HG03108 (cell line): ENCODE results near the gene NDUFA13.

ENCODE experiments used
- ATAC-seq: cut with Tn5 transposase; IDR thresholded peaks from one replicate; pipeline ENCODE4 v1.9.1; 2021; ENCODE audit warnings: moderate library complexity; ENCODE audit not compliant: unreplicated experiment

The NDUFA13 gene

DNA sequence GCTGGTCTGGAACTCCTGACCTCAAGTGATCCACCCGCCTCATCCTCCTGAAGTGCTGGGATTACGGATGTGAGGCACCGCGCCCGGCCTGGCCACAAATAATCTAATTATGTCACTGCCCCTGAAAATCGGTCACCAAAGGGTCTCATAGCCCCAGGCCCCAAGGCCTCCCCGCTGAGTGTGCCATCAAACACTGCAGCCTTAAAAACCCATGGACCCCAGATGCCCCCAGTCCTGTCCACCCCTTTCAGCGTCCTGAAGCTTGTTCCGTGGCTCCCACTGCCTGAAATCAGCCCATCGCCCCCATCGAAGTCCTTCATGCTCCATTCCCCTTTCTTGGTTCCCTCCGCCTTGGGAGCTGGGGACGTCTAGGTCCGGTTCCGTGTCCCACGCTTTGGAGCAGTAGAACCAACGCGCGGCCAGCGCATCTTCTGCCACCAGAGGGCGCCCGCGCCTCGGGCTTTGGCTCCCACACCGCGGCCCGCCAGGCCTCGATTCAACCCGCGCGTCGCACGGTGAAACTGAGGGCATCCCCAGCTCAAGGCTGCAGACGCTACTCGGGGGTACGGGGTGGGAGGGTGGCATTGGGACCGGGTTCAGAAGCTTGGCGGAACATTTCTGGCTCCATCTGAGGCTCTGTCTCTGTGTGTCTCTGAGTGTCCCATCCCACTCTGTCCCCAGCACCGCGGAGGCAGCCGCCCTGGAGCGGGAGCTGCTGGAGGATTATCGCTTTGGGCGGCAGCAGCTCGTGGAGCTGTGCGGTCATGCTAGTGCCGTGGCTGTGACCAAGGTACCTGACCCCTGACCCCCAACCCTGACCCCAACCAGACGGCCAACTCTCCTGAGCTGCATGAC lies 16.2 kb downstream of the NDUFA13 start:
- ATAC-seq = no peak

DNA sequence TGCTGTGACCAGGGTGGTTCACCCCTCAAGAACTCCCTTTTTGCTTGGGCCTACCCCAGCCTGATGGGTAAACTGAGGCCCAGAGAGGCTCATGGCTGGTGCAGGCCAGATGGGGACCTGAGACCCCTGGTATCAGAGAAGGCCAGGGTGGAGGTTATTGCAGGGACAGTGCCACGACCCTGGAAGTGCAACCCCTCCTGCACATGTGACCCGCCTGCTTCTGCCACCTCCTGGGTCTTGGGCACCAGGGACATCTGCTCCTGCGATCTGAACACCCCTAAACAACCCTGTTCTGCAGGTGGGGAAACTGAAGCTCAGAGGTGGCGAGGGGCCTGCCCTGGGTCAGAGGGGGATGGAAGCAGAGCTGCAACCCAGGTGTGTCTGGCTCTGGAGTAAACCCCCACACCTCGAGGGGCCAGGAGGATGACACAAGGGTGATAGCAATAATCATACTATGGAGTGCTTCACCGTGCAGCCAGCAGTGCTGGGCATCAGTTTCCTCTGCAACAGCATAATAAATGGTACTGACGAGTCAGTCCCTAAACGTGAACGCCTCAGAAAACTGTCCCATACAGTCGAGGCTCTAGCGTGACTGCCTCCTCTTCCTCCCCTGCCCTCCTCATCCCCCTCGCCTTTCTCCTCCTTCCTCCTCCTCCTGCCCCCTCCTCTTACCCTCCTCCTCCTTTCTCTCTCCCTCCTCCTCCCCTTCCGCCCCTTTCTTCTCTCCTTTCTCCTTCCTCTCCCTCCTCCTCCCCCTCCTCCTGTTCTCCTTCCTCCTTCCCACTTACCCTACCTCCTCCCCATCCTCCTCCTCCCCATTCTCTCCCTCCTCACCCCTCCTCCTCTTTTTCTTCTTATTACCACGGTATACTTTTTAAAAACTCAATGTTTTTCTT lies 17.0 kb downstream of the NDUFA13 start:
- no peak for ATAC-seq

- ATAC-seq = no peak
Measured at GRCh38 chr19:19533841-19534240, 17.8 kb downstream of the NDUFA13 start.

GRCh38 chr19:19534556-19535265 lies 18.7 kb downstream of the NDUFA13 start:
- ATAC-seq = no peak

DNA sequence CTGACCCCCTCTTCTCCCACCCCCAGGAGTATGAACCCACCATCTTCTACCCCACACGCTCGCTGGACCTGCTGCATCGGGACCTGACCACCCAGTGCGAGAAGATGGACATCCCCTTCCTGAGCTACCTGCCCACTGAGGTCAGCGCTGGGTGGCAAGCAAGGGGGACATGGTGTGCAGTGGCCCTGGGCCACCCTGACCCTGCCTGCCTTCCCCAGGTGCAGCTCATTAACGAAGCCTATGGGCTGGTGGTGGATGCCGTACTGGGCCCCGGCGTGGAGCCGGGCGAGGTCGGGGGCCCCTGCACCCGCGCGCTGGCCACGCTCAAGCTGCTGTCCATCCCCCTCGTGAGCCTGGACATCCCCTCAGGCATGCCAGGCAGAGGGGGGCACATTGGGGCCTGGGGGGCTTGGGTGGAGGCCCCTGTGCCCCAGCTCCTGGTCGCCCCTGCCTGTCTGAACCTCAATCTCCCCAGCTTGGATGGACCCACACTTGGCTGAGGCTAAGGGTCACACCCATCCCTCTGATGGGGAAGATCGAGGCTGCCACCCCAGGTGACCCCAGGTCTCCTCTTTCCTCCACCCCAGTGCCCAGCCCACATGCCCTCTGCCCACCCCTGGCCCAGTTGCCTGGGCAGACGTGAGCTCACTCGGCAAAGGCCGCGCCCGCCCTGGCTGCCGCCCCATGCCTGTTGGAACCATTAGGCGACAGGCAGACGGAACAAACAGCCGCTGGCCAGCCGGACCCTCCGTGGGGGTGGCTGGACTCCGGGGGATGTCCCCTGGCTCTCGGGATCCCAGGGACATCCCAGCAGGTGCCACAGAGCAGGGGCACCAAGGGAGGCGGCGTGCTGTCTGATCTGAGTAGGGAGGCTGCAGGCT lies 19.5 kb downstream of the NDUFA13 start:
- no peak for ATAC-seq

GRCh38 chr19:19537075-19538048 lies 21.3 kb downstream of the NDUFA13 start:
- ATAC-seq = no peak

DNA sequence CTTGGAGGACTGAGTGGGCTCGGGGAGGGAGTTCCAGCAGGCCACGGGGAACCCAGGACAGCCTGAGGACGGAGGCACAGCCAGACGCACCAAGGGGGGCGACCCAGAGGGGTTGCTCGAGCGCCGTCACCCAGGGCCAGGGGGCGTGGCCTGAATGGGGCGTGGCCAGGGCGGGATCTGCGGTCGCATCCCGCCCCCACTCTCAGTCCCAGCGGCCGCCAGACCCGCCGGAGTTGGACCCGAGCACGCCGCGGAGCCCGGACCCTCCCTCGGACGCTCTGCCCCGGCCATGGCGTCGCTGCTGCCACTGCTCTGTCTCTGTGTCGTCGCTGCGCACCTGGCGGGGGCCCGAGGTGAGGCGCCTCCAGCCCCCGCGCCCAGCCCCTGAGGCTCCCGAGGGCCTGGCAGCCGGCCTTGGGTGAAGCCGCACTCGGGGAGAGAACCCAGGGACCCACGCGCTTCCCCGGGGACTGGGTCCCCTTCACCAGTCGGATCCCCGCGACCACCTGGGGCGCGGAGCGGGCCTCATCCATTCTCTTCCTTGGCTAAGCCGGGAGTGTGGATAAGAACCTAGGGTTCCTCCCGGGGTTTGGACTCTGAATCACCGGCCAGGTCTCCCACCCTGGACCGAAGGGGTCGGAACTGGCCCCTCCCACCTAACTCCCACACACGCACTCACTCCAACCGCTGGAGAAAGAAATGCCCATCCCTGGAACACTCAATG lies 22.2 kb downstream of the NDUFA13 start, which contains the start of gene CILP2:
Gene CILP2, plus strand, starts transcription at position 205 of the 724 bp plus-strand sequence. Its CDS starts 85 bp downstream, at position 290.
- ATAC-seq = no peak

DNA sequence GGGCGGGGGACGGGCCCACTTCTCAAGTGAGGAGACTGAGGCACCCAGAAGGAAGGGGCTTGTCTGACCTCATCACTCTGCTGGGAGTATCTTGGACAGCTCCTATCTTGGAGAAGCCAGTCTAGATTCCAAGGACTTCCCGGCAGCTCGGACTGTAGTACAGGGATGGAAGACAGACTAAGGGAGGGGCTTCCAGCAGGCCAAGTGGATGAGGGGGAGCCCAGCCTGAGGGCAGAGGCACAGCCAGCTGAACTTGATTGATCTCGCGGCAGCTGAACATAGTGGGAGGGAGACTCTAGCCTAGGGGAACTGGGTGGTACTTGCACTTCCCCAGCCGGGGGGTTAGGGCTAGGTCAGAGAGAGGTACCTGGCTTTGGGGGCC lies 22.8 kb downstream of the NDUFA13 start:
- no peak for ATAC-seq

GRCh38 chr19:19539698-19540063 lies 23.7 kb downstream of the NDUFA13 start:
- no peak for ATAC-seq

DNA sequence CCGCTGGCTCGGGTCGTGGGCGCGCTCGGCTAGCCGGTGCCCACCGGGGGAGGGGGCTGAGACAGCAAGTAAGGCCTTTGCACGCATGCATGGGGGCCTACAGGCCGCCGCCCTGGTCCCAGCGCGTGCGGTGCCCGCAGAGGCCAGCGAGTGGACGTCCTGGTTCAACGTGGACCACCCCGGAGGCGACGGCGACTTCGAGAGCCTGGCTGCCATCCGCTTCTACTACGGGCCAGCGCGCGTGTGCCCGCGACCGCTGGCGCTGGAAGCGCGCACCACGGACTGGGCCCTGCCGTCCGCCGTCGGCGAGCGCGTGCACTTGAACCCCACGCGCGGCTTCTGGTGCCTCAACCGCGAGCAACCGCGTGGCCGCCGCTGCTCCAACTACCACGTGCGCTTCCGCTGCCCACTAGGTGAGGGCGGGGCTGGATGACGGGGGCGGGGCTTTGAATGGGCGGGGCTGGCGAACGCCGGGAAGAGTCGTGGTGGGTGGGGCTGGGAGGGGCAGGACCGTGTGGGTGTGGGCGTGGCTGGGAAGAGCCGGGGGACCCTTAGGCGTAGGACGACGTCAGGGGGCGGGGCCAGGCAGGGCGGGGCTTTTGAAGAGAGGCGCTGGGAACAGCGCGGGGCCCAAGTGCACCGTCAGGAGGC lies 24.2 kb downstream of the NDUFA13 start:
- no peak for ATAC-seq

DNA sequence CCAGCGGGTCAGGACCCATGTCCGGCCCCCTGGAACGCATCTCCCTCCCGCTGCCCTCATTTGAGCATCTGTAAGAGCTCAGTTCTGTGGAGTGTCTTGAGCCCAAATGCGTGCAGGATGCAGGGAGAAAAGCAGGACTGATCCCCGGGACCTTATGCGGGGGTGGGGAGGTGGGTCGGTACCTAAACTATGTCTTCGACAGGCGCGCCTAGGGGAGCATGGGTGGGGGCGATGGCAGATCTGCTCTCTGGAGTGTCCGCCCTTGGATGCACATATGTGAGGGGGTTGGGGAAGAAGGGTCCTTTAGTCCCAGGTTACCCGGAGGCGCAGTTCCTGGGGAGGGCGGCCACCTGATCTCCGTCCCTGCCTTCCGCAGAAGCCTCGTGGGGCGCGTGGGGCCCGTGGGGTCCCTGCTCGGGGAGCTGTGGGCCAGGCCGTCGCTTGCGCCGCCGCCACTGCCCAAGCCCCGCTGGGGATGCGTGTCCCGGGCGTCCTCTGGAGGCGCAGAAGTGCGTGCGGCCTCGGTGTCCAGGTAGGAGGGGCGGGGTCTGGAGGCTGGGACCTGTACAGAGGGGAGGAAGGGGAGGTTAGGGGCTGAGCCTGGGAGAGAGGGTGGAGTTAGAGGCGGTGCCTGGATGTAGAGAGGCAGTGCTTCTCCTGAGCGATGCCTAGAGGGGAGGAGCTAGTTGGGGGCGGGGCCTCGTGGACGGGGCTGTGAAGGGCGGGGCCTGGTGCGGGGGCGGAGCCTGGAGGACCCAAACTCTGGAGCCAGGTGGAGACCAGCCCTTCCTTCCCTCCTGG lies 24.9 kb downstream of the NDUFA13 start:
- peak; percentile 58 for ATAC-seq

GRCh38 chr19:19541616-19542015 lies 25.6 kb downstream of the NDUFA13 start:
- ATAC-seq = no peak

DNA sequence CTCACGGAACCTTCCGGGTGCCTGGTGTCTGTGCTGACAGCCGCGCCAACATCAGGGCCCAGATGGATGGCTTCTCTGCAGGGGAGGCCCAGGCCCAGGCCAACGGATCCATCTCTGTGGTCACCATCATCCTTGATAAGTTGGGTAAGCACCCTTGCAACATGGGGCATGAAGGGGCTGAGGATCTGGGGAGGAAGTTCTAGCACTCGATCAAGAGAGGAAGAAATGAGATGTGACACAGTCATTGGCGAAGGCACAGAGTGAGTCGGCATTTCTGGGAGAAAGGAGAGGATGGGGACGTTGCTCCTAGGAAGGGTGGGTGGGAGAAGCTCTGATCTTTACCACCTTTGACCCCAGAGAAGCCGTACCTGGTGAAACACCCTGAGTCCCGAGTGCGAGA lies 26.5 kb downstream of the NDUFA13 start:
- no peak for ATAC-seq

GRCh38 chr19:19543101-19543500 lies 27.1 kb downstream of the NDUFA13 start:
- ATAC-seq = no peak

DNA sequence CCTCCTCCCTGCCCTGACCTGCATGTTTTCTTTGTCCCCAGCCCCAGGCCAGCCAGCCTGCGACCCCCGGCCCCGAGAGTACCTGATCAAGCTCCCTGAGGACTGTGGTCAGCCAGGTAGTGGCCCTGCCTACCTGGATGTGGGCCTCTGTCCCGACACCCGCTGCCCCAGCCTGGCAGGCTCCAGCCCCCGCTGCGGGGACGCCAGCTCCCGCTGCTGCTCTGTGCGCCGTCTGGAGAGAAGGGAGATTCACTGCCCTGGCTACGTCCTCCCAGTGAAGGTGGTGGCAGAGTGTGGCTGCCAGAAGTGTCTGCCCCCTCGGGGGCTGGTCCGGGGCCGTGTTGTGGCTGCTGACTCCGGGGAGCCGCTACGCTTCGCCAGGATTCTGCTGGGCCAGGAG lies 27.6 kb downstream of the NDUFA13 start:
- ATAC-seq = no peak

GRCh38 chr19:19544257-19544953 lies 28.4 kb downstream of the NDUFA13 start:
- no peak for ATAC-seq
